HG02840 (cell line): ENCODE data around the gene IL23R.
"Not testable (repeated sequence)": the region's sequence is repeated elsewhere in the genome, so short reads cannot be mapped to it uniquely, and the experiment has no call there.

ENCODE experiments used
- ATAC-seq: cut with Tn5 transposase; IDR thresholded peaks from one replicate; pipeline ENCODE4 v1.9.1; 2021; ENCODE audit warnings: mild to moderate bottlenecking, moderate library complexity, moderate number of reproducible peaks; ENCODE audit not compliant: unreplicated experiment, low FRiP score

IL23R gene

GRCh38 chr1:67190942-67191341, 24.7 kb downstream of the IL23R start:
- no peak for ATAC-seq

DNA sequence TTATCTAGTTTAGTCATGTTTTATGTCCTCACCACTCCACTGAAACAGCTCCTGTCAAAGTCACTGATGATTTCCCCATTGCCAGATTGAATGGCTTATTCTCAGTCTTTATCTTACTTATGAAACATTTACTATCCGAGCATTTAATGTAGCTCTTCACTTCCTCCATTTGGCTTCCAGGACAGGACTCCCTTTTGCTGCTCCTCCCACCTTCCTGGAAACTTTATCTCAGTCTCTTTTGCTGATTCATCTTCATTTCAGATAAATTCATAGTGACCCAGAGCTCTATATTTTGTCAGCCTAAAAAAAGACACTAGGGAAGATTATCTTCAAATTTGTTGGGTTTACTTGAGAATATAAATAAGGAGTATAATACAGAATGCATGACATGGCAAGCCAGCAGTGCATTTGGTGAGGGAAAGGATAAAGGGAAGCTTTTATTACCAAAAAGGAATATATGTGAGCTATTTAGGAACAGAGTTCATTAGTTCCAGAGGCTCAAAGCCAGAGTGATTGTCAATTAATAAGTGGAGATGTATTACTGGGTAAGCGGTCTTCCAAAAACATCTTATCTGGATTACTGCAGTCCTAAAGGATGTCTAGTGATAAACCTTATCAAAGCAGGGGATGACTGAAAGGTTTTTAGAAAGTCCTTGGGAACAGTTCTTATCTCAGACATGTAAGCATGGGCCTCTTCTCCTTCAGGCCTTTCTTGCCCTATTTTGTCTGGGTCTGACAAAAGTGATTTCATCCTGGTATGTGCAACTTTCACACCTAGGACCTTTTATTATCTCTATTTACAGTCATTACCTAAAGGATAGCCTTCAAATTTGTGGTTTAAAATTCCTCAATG, 25.6 kb downstream of the IL23R start:
- ATAC-seq, result no peak

DNA sequence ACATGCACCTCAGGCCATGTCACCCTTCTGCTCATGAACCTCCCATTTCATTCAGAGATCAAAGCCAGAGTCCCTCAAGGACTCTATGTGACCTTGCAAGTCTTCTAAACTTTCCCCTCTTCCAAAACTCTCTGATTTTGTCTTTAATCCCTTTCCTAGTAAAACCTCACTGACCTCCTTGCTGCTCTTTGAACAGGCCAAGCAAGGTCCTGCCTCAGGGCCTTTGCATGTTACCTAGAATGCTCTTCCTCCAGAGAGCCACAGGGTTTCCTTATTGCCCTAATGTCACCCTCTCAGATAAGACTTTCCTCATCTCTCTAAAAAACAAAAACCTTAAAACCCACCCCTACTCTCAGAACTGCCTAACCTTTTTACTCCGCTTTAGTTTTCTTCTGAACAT, 26.6 kb downstream of the IL23R start:
- no peak for ATAC-seq

GRCh38 chr1:67193704-67194103, 27.4 kb downstream of the IL23R start:
- no peak for ATAC-seq

GRCh38 chr1:67194209-67194863, 28.1 kb downstream of the IL23R start:
- ATAC-seq, result peak; percentile 67

GRCh38 chr1:67200755-67201154, 34.5 kb downstream of the IL23R start:
- no peak for ATAC-seq

DNA sequence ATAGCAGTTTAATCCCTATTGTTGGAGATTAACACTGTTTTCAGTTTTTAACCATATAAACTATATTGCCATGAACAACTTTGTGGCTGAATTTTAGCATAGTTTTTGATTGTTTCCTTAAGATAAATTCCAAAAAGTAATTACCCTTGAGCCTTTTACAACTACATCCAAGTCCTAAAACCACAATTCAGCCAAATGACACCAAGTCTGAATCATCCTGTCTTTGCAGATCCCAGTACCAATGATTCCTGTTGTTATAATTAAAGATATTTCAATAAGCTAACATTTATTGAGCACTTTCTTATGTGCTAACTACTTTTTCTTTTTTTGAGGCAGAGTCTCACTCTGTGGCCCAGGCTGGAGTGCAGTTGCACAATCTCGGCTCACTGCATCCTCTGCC, 35.6 kb downstream of the IL23R start:
- ATAC-seq, result no peak

DNA sequence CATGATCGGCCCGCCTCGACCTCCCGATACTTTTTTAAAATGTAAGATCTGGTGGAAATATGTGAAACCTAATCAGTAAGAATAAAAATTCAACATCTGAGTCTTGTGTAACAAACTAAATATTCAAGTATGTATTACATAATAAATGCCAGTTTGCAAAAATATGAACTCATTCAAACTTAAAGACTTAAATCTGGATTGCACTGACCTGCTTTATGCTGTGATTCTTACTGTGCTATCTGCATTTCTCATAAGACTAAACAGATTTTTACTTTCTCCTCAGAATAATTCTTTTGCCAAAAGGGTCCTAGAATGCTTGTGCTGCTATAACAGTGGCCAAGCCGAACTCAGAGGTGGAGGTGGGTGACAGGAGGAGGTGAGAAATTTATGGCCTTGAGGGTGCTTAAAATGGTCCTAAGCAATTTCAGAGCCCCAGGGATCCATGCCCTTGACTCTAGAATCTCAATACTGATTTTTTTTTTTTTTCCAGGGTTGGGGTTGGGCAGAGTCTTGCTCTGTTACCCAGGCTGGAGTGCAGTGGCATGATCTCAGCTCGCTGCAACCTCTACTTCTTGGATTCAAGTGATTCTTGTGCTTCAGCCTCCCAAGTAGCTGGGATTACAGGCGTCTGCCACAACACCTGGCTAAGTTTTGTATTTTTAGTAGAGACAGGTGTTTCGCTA, 38.2 kb downstream of the IL23R start:
- no peak for ATAC-seq

GRCh38 chr1:67207398-67207797, 41.1 kb downstream of the IL23R start:
- ATAC-seq, result not testable (repeated sequence)

DNA sequence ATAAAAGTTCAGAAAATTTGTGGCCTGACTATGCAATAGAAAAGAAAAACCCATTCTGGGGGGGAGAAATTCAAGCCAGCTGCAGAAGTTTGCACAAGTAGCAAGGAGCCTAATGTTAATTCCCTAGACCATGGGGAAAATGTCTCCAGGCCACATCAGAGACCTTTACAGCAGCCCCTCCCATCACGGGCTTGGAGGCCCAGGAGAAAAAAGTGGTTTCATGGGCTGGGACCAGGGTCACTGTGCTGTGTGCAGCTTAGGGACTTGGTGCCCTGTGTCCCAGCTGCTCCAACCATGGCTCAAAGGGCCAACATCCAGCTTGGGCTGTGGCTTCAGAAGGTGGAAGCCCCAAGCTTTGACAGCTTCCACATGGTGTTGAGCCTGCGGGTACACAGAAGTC, 42.0 kb downstream of the IL23R start:
- ATAC-seq, result no peak

GRCh38 chr1:67209521-67209920, 43.3 kb downstream of the IL23R start:
- no peak for ATAC-seq

GRCh38 chr1:67211589-67212563, 45.6 kb downstream of the IL23R start:
- ATAC-seq, result no peak

GRCh38 chr1:67213164-67213563, 46.9 kb downstream of the IL23R start:
- no peak for ATAC-seq

DNA sequence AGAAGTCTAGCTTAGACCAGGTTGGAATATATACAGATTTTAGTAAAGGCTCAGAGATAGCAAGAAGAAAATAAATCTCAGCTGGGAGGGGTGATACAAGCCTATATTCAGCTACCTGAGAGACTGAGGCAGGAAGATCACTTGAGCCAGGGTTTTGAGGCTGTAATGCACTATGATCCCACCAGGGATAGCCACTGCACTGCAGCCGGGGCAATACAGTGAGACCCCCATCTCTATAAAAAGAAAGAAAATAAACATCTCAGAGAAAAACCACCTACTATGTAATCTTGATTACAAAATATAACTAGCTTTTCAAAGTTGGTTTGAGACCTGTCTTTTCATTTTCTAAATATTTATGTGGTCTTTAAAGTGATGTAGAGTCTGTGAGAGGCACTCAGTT, 47.7 kb downstream of the IL23R start:
- no peak for ATAC-seq

DNA sequence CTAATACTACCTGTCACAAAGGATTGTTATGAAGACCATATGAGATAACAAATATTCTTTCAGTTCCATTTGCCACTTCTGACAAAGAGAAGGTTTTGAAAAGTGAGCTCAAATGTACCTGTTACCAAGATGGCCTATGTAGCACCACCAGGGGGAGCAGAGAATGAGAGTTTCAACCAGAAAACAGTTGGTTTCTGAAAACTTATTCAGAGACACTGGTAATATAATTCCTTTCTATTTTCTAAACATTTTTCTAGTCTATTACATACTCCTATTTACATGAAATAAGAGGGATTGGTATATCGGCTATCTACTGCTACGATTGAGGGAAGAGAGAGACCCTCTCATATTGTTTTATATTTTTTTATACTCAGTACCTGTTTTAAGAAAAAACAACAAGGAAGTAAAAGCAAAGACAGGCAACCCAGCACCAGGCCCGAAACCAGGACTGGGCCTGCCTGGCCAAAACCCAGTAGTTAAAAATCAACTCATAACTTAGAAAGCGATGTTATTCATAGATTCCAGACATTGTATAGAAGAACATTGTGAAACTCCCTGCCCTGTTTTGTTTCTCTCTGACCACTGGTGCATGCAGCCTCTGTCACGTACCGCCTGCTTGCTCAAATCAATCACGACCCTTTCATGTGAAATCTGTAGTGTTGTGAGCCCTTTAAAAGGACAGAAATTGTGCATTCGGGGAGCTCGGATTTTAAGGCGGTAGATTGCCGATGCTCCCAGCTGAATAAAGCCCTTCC, 48.3 kb downstream of the IL23R start:
- ATAC-seq, result peak; percentile 74

GRCh38 chr1:67216401-67216800, 50.1 kb downstream of the IL23R start:
- no peak for ATAC-seq

- no peak for ATAC-seq
Observed at GRCh38 chr1:67217417-67217816, 51.2 kb downstream of the IL23R start.

- ATAC-seq, result no peak
Observed at GRCh38 chr1:67217938-67218337, 51.7 kb downstream of the IL23R start.

GRCh38 chr1:67224856-67225255, 58.6 kb downstream of the IL23R start:
- no peak for ATAC-seq

GRCh38 chr1:67226688-67227087, 60.4 kb downstream of the IL23R start:
- no peak for ATAC-seq
